NT2/D1 (cell line): ENCODE measurements around the gene SBF2.

Source experiments
- SUZ12 ChIP-seq: IDR thresholded peaks from 2 replicates; pipeline ENCODE4 v1.6.1; 2011; ENCODE audit not compliant: insufficient read length, insufficient read depth; ENCODE audit errors: extremely low read depth
- YY1 ChIP-seq: IDR thresholded peaks from 2 replicates; pipeline ENCODE4 v1.6.1; 2011; ENCODE audit not compliant: insufficient read length, insufficient read depth
- ZNF274 ChIP-seq: IDR thresholded peaks from 2 replicates; pipeline ENCODE4 v1.6.1; 2011; ENCODE audit warnings: mild to moderate bottlenecking, low read depth, low read length

DNA sequence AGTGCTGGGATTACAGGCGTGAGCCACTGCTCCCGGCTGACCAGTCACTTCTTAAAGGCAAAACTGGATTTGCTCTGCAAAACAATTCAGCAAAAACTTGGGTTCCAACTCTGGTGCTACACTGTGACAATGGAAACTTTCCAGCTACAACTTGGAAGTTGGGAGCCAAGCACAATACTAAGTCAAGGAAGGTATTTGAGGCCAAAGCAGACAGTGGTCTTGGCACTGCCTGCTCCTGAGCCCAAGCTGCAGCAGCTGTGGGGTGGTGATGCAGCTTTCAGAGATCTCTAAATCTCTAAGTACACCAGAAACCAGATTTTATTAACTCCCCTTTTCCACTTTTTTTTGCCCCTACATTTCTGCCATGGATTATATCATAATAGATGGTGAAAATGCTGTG lies 28.4 kb upstream of the SBF2 start:
- TF ChIP-seq ZNF274 (no peak), SUZ12 (no peak), YY1 (no peak)
